HG02970 (cell line): ENCODE measurements around the gene DES.

ENCODE experiments used
- ATAC-seq: cut with Tn5 transposase; IDR thresholded peaks from one replicate; pipeline ENCODE4 v1.9.1; 2021; ENCODE audit warnings: mild to moderate bottlenecking, moderate library complexity, moderate number of reproducible peaks; ENCODE audit not compliant: unreplicated experiment, low FRiP score

Gene DES

GRCh38 chr2:219437141-219437540, 19.0 kb downstream of the DES start:
- no peak for ATAC-seq

GRCh38 chr2:219437690-219438206, 19.6 kb downstream of the DES start:
- ATAC-seq = no peak

GRCh38 chr2:219438453-219438852, 20.3 kb downstream of the DES start:
- ATAC-seq = no peak

GRCh38 chr2:219439506-219439905, 21.3 kb downstream of the DES start:
- ATAC-seq = no peak

GRCh38 chr2:219440388-219441256, 22.4 kb downstream of the DES start:
- no peak for ATAC-seq

- ATAC-seq = no peak
Observed at GRCh38 chr2:219441451-219442255, 23.5 kb downstream of the DES start.

GRCh38 chr2:219442256-219443015, 24.3 kb downstream of the DES start:
- ATAC-seq = no peak

GRCh38 chr2:219443016-219443696, 25.0 kb downstream of the DES start:
- ATAC-seq = no peak

GRCh38 chr2:219443697-219444023, 25.5 kb downstream of the DES start:
- no peak for ATAC-seq

- ATAC-seq = no peak
Observed at GRCh38 chr2:219444566-219445091, 26.5 kb downstream of the DES start.

- no peak for ATAC-seq
Observed at GRCh38 chr2:219445220-219445640, 27.1 kb downstream of the DES start.

GRCh38 chr2:219446101-219446504, 27.9 kb downstream of the DES start:
- no peak for ATAC-seq

- ATAC-seq = no peak
Observed at GRCh38 chr2:219446689-219447088, 28.5 kb downstream of the DES start.

GRCh38 chr2:219447242-219448098, 29.3 kb downstream of the DES start:
- ATAC-seq = no peak

- no peak for ATAC-seq
Observed at GRCh38 chr2:219448099-219448775, 30.1 kb downstream of the DES start.

GRCh38 chr2:219448776-219449341, 30.7 kb downstream of the DES start:
- ATAC-seq = no peak

- no peak for ATAC-seq
Observed at GRCh38 chr2:219449609-219450008, 31.4 kb downstream of the DES start.
